Left kidney (tissue), 2 donors: ENCODE results near the gene VAV1. TPM values are rescaled to one million over a fixed set of nuclear protein-coding genes. Genes with fewer than 3 reads are reported as not detected.
"Not testable (repeated sequence)": the region's sequence is repeated elsewhere in the genome, so short reads cannot be mapped to it uniquely, and the experiment has no call there.

ENCODE experiments used
- DNase-seq: peaks from one replicate; pipeline ENCODE4 v3.0.0-alpha.2; 2013
- polyA plus RNA-seq: library from polyadenylated mRNA; unstranded; fragments of 120-200 nt; gene quantifications from one replicate; pipeline ENCODE4 v1.2.1, GENCODE V29; 2013; ENCODE audit not compliant: insufficient read length

Gene VAV1
- polyA plus RNA-seq, 1 donor = 1.5 TPM

GRCh38 chr19:6761053-6761676 lies 11.3 kb upstream of the VAV1 start:
- no peak for DNase-seq

DNA sequence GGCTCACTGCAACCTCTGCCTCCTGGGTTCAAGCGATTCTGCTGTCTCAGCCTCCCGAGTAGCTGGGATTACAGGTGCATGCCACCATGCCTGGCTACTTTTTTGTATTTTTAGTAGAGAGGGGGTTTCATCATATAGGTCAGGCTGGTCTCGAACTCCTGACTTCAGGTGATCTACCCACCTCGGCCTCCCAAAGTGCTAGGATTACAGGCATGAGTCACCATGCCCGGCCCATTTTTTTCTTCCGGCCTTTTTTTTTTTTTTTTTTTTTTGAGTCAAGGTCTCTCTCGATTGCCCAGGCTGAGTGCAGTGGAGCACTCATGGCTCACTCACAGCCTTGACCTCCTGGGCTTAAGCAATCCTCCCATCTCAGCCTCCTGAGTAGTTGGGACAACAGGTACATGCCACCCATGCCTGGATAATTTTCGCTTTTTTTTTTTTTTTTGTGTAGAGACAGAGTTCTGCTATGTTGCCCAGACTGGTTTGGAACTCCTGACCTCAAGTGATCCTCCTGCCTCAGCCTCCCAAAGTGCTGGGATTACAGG lies 10.2 kb upstream of the VAV1 start:
- DNase-seq = not testable (repeated sequence)

GRCh38 chr19:6765738-6766356 lies 6.7 kb upstream of the VAV1 start:
- DNase-seq = peak; percentile 55

DNA sequence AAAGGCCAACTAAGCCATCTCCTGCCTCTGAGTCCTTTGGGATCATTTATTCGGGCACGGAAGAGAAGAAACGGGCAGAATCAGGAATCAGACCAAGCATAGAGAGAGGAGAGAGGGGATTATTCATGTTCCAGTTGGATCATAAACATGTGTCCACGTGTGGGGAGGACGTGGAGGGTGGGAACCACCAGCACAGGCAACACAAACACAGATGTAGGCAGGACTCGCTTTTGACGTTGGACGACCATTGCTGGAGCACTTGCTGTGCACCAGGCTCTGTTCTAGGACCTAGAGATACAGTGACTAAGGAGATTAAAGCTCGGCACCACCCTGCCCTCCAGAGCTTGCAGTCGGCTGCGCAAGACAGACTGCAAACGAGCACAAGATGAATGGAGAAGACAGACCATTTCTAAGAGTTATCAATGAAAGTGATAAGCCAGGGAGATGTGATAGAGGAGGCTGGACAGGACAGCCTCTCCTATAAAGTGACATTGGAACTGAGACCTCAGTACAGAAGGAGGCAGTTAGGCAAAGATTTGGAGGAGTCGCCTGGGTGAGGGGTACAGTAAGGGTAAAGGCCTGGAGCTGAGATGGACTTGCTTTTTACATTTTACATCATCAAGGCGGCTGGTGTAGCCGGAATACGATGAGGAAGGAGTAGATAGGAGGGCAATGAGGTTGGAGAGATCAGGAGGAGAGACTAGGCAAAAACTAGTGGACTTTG lies 6.0 kb upstream of the VAV1 start:
- DNase-seq = no peak

- DNase-seq = no peak
These were observed 5.5 kb upstream of the VAV1 start for GRCh38 chr19:6767081-6767356.

- peak; percentile 69 for DNase-seq
These were observed 4.9 kb upstream of the VAV1 start, which contains the start of gene SH2D3A for GRCh38 chr19:6767357-6768235. TSS of gene SH2D3A (minus strand) at chr19:6767435. CDS start at chr19:6763748, 3,687 bp downstream.

GRCh38 chr19:6768236-6768785 lies 4.2 kb upstream of the VAV1 start:
- no peak for DNase-seq

DNA sequence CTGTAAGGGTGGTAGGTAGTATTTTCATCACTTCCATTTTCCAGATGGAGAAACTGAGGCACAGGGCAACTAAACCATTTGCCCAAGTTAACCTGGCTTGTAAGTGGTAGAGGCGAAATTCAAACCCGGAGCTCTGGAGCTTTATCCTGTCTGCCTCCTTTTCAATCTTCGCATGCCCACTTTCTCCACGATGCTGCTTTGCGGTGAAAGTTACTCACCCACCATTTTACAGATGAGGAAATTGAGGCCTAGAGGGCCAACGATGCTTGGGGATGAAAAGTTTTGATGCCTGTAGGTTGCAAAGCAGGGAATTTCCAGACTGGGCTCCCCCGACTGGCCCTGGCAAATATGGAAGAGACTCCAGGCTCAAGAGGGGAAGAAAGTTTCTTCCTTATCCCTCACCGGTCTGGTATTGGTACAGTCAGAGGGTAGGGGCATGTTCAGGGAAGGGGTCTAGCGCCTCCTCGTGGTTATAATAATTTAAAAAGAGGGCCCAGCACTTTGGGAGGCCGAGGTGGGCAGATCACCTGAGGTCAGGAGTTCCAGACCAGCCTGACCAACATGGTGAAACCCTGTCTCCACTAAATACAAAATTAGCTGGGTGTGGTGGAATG lies 3.4 kb upstream of the VAV1 start:
- no peak for DNase-seq

- not testable (repeated sequence) for DNase-seq
These were observed 870 bp upstream of the VAV1 start for GRCh38 chr19:6771648-6772027.

- no peak for DNase-seq
These were observed 386 bp downstream of the VAV1 start for GRCh38 chr19:6772866-6773322.

DNA sequence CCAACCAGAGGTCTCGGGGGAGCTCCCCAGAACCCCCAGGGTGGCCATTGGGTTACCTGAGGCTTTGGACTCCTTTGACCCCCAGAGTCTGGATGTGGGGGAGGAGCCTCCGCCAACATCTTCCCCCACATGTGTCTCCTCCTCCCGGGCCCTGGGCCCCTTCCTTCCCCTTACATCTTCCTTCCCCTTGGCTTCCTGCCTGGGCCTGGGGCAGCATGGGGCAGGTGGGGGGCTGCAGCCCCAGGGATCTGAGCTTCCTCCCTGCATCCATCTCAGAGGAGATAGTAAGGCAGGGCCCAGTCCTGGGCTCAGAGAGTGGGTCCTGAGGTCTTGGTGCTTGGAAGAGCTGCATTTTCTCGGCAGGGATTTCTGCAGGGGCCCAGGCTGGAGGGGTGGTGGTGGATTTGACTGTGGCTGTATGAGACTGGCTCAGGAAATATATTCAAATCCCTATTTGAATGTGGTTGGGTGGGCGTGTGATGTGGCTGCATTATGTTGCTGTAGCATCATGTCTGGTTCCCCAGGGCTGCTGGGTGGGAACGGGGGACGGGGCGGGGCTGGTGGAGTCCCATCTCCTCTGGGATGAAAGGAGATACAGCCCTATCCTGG lies 919 bp downstream of the VAV1 start:
- DNase-seq = no peak

DNA sequence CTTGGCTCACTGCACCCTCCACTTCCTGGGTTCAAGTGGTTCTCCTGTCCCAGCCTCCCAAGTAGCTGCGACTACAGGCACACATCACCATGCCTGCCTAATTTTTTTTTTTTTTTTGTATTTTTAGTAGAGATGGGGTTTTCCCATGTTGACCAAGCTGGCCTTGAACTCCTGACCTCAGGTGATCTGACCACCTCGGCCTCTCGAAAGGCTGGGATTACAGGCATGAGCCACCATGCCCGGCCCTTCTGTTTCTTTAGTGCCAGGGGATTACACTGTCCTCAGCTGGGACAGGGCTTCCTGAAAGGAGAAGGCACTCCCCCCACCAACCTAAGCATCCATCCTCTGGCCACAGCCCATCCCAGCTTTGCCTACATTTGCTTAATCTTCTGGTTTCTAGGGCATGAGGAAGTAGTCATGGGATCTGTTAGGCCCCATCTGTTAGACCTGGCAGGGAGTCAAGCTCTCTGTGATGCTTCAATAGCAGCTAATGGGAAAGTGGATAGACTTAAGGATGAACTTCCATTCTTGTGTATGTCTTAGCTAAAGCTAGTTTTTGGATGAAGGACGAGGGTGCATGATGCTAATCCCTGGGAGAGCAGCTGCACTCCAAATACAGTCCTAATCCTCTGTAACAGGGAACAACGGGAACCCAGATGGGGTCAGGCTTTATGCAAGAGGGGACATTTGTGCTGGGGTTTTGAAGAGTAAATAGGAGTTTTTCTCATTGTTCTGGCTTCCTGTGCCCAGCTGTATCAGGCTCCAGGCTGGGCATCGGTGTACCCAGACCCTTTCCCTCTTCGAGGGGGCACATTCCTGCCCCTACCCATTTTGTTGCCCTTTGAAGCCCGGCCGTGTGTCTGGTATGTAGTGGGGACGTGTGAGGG lies 2.6 kb downstream of the VAV1 start:
- DNase-seq = no peak

- DNase-seq = not testable (repeated sequence)
These were observed 3.5 kb downstream of the VAV1 start for GRCh38 chr19:6776045-6776444.

- no peak for DNase-seq
These were observed 4.5 kb downstream of the VAV1 start for GRCh38 chr19:6776999-6777398.

- DNase-seq = no peak
These were observed 4.9 kb downstream of the VAV1 start for GRCh38 chr19:6777434-6777833.

DNA sequence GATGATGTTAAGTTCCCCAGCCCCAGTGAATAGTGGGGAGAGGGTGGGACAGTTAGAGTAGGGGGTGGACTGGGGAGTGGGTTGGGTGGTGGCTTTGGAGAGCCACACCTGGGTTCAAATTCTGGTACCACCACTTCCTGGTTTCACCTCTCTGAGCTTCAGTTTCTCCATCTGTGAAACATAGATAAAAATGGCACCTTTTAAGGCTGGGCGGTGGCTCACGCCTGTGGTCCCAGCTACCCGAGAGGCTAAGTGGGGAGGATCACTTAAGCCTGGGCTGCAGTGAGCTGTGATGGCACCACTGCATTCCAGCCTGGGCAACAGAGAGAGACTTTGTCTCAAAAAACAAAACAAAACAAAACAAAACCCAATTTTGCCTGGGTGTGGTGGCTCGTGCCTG lies 5.9 kb downstream of the VAV1 start:
- no peak for DNase-seq

DNA sequence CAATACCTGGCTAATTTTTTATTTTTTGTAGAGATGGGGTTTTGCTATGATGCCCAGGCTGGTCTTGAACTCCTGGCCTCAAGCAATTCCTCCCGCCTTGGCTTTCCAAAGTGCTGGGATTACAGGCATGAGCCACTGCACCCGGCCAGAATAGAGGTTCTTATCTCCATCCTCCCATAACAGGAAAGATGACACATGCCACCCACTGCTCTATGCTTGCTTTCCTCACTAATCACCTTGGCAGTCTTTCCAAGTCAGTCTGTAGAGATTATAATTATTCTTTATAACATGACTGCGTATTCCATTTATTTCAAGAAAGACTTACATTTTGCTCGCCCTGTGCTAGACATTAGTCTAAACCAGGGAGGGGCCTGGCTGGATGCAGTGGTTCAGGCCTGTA lies 6.7 kb downstream of the VAV1 start:
- DNase-seq = no peak

- no peak for DNase-seq
These were observed 14.9 kb downstream of the VAV1 start for GRCh38 chr19:6787393-6787792.

DNA sequence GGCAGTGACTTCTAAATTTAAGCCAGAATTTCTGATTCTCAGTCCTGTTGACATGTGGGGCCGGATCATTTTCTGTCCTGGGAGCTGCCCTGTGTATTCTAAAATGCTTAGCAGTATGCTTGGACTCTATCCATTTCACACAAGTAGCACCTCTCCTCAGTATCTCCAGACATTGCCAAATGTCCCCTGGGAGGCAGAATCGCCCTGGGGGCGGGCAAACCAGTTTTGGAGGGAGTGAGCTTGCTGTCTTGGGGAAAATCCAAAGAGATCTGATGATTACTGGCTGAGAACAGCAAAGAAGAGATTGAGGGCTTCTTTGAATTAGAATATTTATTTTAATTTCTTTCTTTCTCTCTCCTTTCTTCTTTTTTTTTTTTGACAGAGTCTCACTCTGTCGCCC lies 16.4 kb downstream of the VAV1 start:
- no peak for DNase-seq
